ENCODE measurements around the gene PADI3. TPM values are rescaled to one million over a fixed set of nuclear protein-coding genes. Genes with fewer than 3 reads are reported as not detected.

The PADI3 gene
- total and polyA plus RNA-seq, 2 of the 13 experiments (the other 11 are each of a cell fraction or from before 2014, with no cell fraction given) = not detected

DNA sequence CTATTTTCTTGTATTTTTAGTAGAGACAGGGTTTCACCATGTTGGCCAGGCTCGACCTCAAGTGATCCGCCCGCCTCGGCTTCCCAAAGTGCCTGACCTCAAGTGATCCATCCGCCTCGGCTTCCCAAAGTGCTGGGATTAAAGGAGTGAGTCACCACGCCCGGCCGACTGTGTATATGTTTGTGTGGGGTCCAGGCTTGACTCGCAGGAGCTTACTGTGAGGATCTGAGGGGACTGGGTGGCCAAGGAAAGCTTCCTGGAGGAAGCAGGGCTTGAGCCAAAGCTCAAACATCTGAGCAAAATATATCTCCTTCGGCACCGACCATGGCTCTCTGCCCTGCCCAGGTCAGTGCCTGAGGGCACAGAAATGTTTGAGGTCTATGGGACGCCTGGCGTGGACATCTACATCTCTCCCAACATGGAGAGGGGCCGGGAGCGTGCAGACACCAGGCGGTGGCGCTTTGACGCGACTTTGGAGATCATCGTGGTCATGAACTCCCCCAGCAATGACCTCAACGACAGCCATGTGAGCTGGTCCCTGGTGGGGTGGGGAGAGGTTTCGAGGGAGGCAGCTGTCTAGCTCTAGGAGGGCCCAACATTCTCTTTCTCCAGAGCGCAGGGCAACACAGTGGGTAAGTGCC is 10.5 kb downstream of the PADI3 start:
- Histone ChIP-seq H4K20me1 (ENCODE audit: insufficient read depth, low read length) (no peaks in the 10 kb centered on the region), H3K27me3 (ENCODE audit: control insufficient read depth in 1 of 2, insufficient read depth in 2 of 2, low read length in 2 of 2) (peaks cover 2 to 11% of the 10 kb centered on the region in 2 experiments; a peak in 1 of 5 replicates), H3K4me1 (ENCODE audit: insufficient read depth, low read length) (no peaks in the 10 kb centered on the region), H3K4me3 (replicated peaks in 1 of 3; ENCODE audit: insufficient read depth in 1 of 3, low read depth in 2 of 3, low read length in 3 of 3) (no peak overlapping the region), H3K9me3 (ENCODE audit: low read length) (no peaks in the 10 kb centered on the region), H3K36me3 (replicated peaks in 1 of 2; ENCODE audit: control insufficient read depth in 1 of 2, insufficient read depth in 2 of 2, low read length in 2 of 2) (no peaks in the 10 kb centered on the region), H3K79me2 (ENCODE audit: insufficient read depth, low read length) (no peaks in the 10 kb centered on the region), H2AFZ (ENCODE audit: low read length) (no peak overlapping the region), H3K9ac (ENCODE audit: insufficient read depth, low read depth, low read length) (no peak overlapping the region), H3K27ac (ENCODE audit: extremely low read length, insufficient read depth, low read length) (no peak overlapping the region), H3K4me2 (ENCODE audit: low read depth, low read length) (no peak overlapping the region)
- in situ Hi-C loops (cut with HindIII; ENCODE audit: extremely low pct_ligation_motif_present, low pct_unique_long_range_greater_than_20kb) = no loop called here
- FAIRE-seq (no peak), DNase-seq (ENCODE audit: low spot score) (no peak), ATAC-seq (no peak)
- 20% methylated on average over 13 of the region's 24 CpGs for WGBS (ENCODE audit: low lambda C conversion rate)
- BruUV-seq (replicated peaks) = no TSS peak
- intact Hi-C loops (cut with micrococcal nuclease; ENCODE audit: unreplicated experiment) = no loop called here
- POLR2A ChIA-PET = no interaction called here
- CTCF ChIA-PET (ENCODE audit: low intra/inter-chr PET ratio, low total read pairs) = no interaction called here
- TF ChIP-seq EHMT2 (IDR thresholded peaks at IDR 0.05; ENCODE audit: borderline replicate concordance, low read depth, low read length) = no peak
- TF ChIP-seq MEIS2 (CRISPR knock-in tag; IDR thresholded peaks at IDR 0.05) = no peak
- TF ChIP-seq ZFY (CRISPR knock-in tag; IDR thresholded peaks at IDR 0.05) = no peak
- no peak for TF ChIP-seq RFXANK (CRISPR knock-in tag; IDR thresholded peaks at IDR 0.05)
- TF ChIP-seq, protein P1, sequence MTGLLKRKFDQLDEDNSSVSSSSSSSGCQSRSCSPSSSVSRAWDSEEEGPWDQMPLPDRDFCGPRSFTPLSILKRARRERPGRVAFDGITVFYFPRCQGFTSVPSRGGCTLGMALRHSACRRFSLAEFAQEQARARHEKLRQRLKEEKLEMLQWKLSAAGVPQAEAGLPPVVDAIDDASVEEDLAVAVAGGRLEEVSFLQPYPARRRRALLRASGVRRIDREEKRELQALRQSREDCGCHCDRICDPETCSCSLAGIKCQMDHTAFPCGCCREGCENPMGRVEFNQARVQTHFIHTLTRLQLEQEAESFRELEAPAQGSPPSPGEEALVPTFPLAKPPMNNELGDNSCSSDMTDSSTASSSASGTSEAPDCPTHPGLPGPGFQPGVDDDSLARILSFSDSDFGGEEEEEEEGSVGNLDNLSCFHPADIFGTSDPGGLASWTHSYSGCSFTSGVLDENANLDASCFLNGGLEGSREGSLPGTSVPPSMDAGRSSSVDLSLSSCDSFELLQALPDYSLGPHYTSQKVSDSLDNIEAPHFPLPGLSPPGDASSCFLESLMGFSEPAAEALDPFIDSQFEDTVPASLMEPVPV (CRISPR knock-in tag; IDR thresholded peaks at IDR 0.05) = no peak
- TF ChIP-seq, protein P2, sequence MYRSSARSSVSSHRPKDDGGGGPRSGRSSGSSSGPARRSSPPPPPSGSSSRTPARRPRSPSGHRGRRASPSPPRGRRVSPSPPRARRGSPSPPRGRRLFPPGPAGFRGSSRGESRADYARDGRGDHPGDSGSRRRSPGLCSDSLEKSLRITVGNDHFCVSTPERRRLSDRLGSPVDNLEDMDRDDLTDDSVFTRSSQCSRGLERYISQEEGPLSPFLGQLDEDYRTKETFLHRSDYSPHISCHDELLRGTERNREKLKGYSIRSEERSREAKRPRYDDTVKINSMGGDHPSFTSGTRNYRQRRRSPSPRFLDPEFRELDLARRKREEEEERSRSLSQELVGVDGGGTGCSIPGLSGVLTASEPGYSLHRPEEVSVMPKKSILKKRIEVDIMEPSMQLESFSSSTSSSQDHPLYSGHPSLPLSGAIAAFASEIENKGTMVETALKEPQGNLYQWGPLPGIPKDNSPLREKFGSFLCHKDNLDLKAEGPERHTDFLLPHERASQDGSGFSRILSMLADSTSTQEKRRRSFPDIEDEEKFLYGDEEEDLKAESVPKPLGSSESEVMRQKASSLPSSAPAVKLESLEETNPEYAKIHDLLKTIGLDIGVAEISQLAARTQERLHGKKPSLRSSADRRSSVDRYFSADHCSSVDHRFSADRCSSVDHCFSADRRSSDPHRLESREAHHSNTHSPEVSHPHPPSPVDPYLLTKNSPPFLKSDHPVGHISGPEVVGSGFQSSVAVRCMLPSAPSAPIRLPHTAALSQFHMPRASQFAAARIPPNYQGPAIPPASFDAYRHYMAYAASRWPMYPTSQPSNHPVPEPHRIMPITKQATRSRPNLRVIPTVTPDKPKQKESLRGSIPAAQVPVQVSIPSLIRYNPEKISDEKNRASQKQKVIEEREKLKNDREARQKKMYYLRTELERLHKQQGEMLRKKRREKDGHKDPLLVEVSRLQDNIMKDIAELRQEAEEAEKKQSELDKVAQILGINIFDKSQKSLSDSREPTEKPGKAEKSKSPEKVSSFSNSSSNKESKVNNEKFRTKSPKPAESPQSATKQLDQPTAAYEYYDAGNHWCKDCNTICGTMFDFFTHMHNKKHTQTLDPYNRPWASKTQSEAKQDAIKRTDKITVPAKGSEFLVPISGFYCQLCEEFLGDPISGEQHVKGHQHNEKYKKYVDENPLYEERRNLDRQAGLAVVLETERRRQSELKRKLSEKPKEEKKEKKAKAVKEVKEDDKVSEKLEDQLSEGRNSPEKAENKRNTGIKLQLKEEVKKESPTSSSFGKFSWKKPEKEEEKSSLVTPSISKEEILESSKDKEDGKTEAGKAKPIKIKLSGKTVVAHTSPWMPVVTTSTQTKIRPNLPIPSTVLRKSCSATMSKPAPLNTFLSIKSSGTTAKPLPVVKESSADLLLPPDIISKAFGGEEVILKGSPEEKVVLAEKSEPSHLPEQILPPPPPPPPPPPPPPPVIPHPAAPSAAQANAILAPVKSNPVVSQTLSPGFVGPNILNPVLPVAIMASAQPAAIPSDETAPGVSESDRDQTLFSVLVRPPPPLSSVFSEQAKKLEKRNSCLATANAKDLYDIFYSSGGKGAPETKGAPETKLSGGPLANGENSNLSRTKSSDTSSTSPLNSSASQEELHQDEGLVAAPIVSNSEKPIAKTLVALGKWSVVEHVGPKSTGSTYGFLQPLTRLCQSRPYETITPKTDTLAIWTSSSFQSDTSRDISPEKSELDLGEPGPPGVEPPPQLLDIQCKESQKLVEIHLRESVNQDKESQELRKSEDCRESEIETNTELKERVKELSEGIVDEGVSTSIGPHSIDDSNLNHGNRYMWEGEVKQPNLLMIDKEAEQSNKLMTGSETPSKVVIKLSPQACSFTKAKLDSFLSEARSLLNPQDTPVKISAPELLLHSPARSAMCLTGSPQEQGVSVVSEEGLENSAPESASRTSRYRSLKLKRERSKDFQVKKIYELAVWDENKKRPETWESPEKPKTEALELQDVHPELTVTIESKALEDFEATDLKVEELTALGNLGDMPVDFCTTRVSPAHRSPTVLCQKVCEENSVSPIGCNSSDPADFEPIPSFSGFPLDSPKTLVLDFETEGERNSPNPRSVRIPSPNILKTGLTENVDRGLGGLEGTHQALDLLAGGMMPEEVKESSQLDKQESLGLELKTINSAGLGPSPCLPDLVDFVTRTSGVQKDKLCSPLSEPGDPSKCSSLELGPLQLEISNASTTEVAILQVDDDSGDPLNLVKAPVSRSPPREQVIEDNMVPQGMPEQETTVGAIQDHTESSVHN (CRISPR knock-in tag; IDR thresholded peaks at IDR 0.05) = no peak
- no peak for TF ChIP-seq ZNF564 (CRISPR knock-in tag; IDR thresholded peaks at IDR 0.05)
- TF ChIP-seq ZNF180 (CRISPR knock-in tag; IDR thresholded peaks at IDR 0.05; ENCODE audit: borderline replicate concordance, low read depth) = no peak
- TF ChIP-seq SOX13 (IDR thresholded peaks at IDR 0.05) = no peak
- TF ChIP-seq SOX13 (CRISPR knock-in tag; conservative IDR thresholded peaks at IDR 0.05 in 1 of 2, IDR thresholded peaks at IDR 0.05 in 1 of 2) = no peak
- TF ChIP-seq ZBTB20 (CRISPR knock-in tag; IDR thresholded peaks at IDR 0.05; ENCODE audit: borderline replicate concordance, low read depth) = no peak
- TF ChIP-seq, protein P3, sequence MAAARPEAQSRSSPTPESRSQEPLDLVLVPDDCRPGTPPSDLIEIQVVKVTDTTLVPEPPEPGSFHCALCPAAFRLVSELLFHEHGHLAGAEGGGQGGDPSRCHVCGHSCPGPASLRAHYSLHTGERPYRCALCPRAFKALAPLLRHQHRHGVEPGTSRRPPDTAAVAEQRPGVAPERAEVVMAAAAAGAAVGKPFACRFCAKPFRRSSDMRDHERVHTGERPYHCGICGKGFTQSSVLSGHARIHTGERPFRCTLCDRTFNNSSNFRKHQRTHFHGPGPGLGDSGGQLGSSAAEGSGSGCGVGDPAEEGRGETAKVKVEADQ (CRISPR knock-in tag; IDR thresholded peaks at IDR 0.05; ENCODE audit: borderline replicate concordance) = no peak
- no peak for TF ChIP-seq RELA (CRISPR knock-in tag; IDR thresholded peaks at IDR 0.05)
- no peak for TF ChIP-seq ZNF781 (CRISPR knock-in tag; IDR thresholded peaks at IDR 0.05; ENCODE audit: borderline replicate concordance, not compliant biosample characterization)

All from HepG2 (cell line).